Stimulated activated CD8-positive, alpha-beta memory T cell treated with anti-CD3 and anti-CD28 coated beads, Interleukin-15, amount 100 ng/mL, for 48 hours (primary cell): ENCODE measurements around the gene PTP4A1.
A peak's percentile ranks its signal among the peaks of the same experiment; 100 is the strongest.

ENCODE experiments used
- DNase-seq, 2 donors: peaks; one replicate each; pipeline ENCODE4 v3.0.0-alpha.2; 2020; ENCODE audit warnings: low read depth in 2 of 2

The PTP4A1 gene

DNA sequence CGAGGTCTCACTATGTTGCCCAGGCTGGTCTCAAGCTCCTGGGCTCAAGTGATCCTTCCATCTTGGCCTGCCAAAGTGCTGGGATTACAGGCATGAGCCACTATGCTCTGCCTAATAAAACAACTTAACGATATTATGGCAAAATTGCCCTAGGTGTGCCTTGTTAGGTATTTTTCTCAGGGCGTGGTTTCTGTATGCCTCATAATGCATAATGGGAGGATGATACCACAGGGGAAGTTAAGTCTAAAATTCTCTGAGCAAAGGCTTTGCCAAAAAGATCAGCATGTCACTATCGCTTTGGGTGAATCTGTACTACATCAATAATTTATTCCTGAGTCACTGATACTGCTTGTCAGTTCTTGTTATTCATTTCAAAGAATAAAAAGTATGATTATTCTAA is 15.9 kb upstream of the PTP4A1 start:
- DNase-seq, result no peak

GRCh38 chr6:63558278-63558677 is 14.0 kb upstream of the PTP4A1 start:
- no peak for DNase-seq

DNA sequence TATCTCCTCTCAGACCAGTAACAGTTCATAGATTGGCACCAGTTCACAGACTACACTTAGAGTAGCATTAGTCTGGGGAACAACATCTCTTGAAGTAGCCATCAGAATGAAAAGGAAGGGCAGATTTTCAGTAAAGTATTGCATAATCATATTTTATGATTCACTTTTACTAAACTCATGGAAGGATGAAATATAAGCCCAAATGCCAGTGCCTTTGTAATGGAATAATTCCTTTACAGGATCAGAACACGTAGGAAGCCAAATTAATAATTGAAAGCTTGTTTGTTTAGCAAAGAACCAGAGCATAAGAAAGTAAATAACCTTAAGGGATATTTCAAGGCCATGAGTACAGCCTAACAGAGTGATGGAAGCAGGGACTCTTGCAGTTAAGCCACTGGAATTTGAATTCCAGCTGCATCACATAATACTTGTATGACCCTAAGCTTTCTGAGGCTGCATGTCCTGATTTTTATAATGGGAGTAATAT is 11.4 kb upstream of the PTP4A1 start:
- DNase-seq, result no peak

DNA sequence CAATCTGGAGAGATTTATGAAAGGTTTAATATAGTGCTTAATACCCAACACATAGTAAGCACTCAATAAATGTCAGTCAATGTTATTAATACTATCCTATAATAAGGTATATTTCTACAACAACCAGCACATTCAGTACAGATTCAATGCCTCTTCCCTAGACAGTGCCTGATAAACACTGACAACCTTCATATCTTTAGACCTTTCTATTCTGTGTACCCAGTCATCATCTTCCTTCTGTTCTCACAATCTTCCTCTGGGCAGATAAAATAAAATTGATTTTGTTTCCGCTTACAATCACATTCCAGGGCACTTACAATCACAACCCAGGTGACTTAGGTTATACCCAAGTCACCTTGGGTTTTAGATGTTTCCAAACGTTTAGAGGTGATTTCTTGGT is 11.0 kb upstream of the PTP4A1 start:
- no peak for DNase-seq

GRCh38 chr6:63563235-63563634 is 9.0 kb upstream of the PTP4A1 start:
- DNase-seq, result no peak

DNA sequence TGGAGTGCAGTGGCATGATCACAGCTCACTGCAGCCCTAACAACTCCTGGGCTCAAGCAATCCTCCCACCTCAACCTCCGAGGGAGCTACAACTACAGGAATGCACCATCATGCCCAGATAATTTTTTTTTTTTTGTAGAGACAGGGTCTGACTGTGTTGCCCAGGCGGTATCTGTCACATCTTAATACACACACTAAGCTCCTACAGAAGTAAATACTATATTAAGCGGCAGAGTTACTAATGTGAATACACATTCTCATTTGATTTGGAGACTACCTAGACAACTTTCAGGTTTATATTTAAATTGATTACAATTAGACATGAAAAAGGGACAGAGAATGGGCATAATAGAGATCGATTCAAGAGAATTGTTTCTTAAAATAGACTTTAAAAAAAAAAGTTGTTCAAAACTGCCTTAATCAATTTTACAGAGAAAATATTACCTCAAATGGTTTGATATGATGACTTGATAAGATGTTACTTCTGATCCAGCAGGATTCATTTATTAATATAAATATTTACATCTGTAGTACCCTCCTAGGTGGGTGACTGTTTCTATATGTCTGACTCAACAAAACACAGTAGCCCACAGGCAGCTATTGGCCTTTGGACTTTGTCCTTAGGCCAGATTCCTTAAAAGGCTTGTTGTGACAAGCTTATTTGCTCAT is 7.1 kb upstream of the PTP4A1 start:
- DNase-seq, result no peak

- DNase-seq, result no peak
Observed at GRCh38 chr6:63565727-63566596, 6.3 kb upstream of the PTP4A1 start.

- no peak for DNase-seq
Observed at GRCh38 chr6:63567966-63568365, 4.3 kb upstream of the PTP4A1 start.

DNA sequence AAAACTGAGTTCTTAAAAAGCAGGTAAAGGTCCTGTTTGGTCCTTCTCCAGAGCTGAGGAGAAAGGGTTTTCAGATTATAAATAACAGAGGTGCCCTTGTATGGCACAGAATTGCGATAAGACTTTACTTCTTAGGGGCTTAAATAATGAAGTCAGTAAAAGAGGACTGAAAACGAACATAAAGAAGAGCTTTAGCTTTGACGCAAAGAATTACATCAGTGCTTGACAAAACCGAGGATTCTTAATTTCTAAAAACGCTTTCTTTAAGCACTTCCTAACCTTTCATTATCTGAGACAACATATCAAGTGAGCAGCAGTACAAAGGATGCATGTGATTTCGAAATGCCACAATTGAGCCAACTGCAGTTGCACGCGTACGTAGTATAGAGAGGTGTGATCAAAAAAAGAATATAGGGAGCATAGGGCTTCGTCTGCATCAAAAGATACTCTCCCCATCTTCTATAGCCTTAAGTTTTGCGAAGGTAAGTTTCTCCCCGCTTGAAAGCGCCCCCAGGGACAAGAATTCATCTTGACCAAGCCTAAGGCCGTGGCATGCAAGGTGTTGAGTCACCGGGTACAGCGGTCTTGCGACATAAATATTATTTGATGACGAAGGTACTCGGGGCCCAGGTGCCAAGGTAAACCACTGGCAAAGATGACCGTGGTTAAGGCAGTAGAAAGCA is 778 bp upstream of the PTP4A1 start:
- peak; percentile 16 to 19 for DNase-seq

DNA sequence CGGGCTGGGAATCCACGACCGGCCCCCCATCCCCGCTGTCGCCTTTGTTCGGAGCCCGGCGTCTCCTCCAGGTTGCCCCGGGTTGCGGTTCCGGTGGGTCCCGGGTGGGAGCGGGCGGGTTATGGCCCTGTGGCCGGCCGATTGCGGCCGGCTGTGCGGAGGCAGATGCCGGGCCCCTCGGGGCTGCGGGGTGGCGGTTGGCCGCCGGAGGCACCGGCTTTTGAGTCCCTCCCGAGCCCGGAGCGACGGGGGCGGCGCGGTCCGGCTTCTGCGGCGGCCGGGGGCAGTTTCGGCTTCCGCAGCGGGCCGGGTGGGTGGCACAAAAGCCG is 431 bp downstream of the PTP4A1 start:
- DNase-seq, result no peak

- peak; percentile 41 to 43 for DNase-seq
Observed at GRCh38 chr6:63573076-63573898, 1.0 kb downstream of the PTP4A1 start.

- DNase-seq, result no peak
Observed at GRCh38 chr6:63573899-63574553, 1.7 kb downstream of the PTP4A1 start.

- no peak for DNase-seq
Observed at GRCh38 chr6:63574554-63574900, 2.2 kb downstream of the PTP4A1 start.

DNA sequence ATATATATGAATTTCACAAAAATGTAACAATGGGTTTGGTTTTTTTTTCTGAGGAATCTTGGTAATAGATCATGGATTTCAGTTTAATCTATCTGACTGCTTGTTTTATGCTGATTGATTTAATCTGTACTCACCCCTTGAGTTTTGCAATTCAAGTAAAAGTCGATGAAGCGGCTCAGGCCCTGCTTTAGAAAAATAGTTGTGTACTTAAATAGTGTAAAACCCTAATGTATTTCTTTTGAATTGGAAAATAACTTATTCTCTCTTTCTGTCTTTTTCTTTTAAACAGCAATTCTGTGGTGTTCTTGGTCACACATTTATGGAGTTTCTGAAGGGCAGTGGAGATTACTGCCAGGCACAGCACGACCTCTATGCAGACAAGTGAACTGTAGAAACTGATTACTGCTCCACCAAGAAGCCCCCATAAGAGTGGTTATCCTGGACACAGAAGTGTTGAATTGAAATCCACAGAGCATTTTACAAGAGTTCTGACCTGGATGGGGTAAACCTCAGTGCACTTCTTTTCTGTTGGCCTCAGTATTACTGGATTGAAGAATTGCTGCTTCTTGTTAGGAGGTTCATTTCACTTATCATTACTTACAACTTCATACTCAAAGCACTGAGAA is 4.0 kb downstream of the PTP4A1 start:
- no peak for DNase-seq

DNA sequence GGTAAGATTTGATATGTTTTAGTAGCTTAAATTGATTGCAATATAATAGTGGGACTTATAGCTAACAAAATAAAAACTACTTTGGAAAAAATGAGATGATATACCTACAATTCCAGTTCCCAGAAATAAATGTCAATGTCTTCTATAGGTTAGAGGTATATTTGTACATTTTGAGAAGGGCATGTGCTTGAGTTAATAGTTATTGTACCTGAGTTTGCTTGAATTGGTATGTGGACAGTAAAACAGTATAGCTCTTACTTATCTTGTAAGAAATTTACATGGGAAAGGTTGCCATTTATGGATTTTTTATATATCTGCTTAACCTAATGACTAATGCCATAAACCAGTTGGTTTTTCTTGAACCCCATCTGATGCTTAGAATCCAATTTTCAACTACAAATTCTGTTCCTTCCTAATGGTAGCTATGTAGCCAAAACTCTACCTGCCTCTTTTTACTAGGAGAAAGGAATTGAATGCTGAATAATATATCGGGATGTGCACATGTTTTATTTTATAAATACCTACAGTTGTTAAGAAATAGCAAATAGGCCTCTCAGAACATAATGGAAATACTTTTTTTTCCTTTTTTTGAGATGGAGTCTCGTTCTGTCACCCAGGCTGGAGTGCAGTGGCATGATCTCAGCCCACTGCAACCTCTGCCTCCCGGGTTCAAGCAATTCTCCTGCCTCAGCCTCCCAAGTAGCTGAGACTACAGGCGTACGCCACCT is 4.9 kb downstream of the PTP4A1 start:
- no peak for DNase-seq

DNA sequence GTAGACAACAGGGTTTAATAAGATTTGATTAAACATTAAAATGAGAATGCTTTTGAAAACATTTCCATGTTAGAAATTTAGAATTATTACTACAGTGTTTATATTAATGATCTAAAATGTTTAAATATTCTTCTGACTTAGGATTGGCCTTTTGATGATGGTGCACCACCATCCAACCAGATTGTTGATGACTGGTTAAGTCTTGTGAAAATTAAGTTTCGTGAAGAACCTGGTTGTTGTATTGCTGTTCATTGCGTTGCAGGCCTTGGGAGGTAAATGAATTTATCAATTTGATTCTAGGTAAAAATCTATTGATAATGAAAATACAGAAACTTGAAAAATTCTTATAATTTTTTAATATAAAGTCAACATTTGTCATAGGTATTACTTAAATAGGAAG is 6.5 kb downstream of the PTP4A1 start:
- DNase-seq, result no peak

GRCh38 chr6:63579937-63580703 is 7.8 kb downstream of the PTP4A1 start:
- no peak for DNase-seq

GRCh38 chr6:63580704-63580961 is 8.4 kb downstream of the PTP4A1 start:
- no peak for DNase-seq

DNA sequence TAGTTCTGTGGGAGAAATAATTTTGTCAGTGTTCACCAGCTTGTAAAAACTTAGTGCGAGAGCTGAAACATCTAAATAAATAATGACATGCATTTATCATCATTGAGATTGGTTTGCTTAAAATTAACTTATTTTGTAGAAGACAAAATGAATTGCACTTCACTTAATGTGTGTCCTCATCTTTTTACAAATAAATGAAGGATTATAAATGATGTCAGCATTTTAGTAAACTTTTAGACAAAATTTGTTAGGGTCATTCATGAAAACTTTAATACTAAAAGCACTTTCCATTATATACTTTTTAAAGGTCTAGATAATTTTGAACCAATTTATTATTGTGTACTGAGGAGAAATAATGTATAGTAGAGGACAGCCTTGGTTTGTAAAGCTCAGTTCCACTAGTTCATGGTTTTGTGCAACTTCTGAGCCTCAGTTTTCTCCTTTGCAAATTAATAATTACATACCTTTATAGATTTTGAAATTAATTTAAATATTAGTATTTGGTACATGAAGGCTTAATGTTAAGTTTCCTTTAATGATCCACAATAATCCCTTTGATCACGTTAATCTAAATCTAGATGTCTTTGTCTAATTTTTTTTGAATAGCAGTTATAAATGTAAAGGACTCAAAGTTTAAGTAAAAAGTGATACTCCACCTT is 9.2 kb downstream of the PTP4A1 start:
- no peak for DNase-seq
